ENCODE data around the gene TAF10. TPM values are rescaled to one million over a fixed set of nuclear protein-coding genes. Genes with fewer than 3 reads are reported as not detected.

TAF10 gene
- total RNA-seq, 1 donor from 2014 or later: 113 TPM

GRCh38 chr11:6623391-6624363 lies 11.7 kb upstream of the TAF10 start:
- Histone ChIP-seq H3K27ac (ENCODE audit: low read depth, low read length) (no peak overlapping the region), H3K4me3 (ENCODE audit: insufficient read depth, low read depth, low read length) (no peak overlapping the region), H3K79me2 (ENCODE audit: insufficient read depth, low read length) (peaks cover 5% of the 10 kb centered on the region), H3K9me3 (ENCODE audit: insufficient read depth, low read depth, low read length) (no peaks in the 10 kb centered on the region), H3K4me1 (ENCODE audit: insufficient read depth, low read length) (peaks cover 3% of the 10 kb centered on the region), H3K9ac (ENCODE audit: low read length) (no peak overlapping the region), H3K36me3 (ENCODE audit: insufficient read depth, low read length) (no peaks in the 10 kb centered on the region), H2AFZ (ENCODE audit: low read depth, low read length) (no peak overlapping the region), H3K4me2 (ENCODE audit: low read length) (no peak overlapping the region), H4K20me1 (ENCODE audit: insufficient read depth, low read length) (no peaks in the 10 kb centered on the region), H3K27me3 (ENCODE audit: insufficient read depth, low read length) (no peaks in the 10 kb centered on the region)
- H3K9me3 Mint-ChIP-seq (ENCODE audit: unreplicated experiment): no peaks in the 10 kb centered on the region
- H3K27me3 Mint-ChIP-seq (ENCODE audit: low read depth, unreplicated experiment): peaks cover 22% of the 10 kb centered on the region
- H3K27ac Mint-ChIP-seq (ENCODE audit: unreplicated experiment): no peak overlapping the region
- FAIRE-seq (no peak), DNase-seq (ENCODE audit: low read depth) (no peak)
- H3K4me3 Mint-ChIP-seq (ENCODE audit: unreplicated experiment): no peak overlapping the region
- peaks cover 3% of the 10 kb centered on the region for H3K36me3 Mint-ChIP-seq (ENCODE audit: low read depth, unreplicated experiment)
- TF ChIP-seq EZH2 (IDR thresholded peaks at IDR 0.05; ENCODE audit: insufficient read depth, low read length) (peak; percentile 7), CTCF (IDR thresholded peaks at IDR 0.05; ENCODE audit: insufficient read depth, low read depth, low read length) (no peak)
- no peaks in the 10 kb centered on the region for H3K4me1 Mint-ChIP-seq (ENCODE audit: low read depth, unreplicated experiment)

GRCh38 chr11:6622261-6623171 lies 10.5 kb upstream of the TAF10 start:
- Histone ChIP-seq H3K36me3 (ENCODE audit: insufficient read depth, low read length) (no peaks in the 10 kb centered on the region), H2AFZ (ENCODE audit: low read depth, low read length) (no peak overlapping the region), H3K79me2 (ENCODE audit: insufficient read depth, low read length) (peaks cover 10% of the 10 kb centered on the region), H3K27me3 (ENCODE audit: insufficient read depth, low read length) (no peaks in the 10 kb centered on the region), H3K9ac (ENCODE audit: low read length) (no peak overlapping the region), H3K4me3 (ENCODE audit: insufficient read depth, low read depth, low read length) (no peak overlapping the region), H3K4me1 (ENCODE audit: insufficient read depth, low read length) (peaks cover 14% of the 10 kb centered on the region), H3K27ac (ENCODE audit: low read depth, low read length) (no peak overlapping the region), H3K4me2 (ENCODE audit: low read length) (no peak overlapping the region), H3K9me3 (ENCODE audit: insufficient read depth, low read depth, low read length) (no peaks in the 10 kb centered on the region), H4K20me1 (ENCODE audit: insufficient read depth, low read length) (no peaks in the 10 kb centered on the region)
- Mint-ChIP-seq H3K27me3 (ENCODE audit: low read depth, unreplicated experiment) (peaks cover 16% of the 10 kb centered on the region), H3K4me1 (ENCODE audit: low read depth, unreplicated experiment) (peaks cover 3% of the 10 kb centered on the region), H3K9me3 (ENCODE audit: unreplicated experiment) (no peaks in the 10 kb centered on the region), H3K27ac (ENCODE audit: unreplicated experiment) (no peak overlapping the region), H3K36me3 (ENCODE audit: low read depth, unreplicated experiment) (peaks cover 3% of the 10 kb centered on the region), H3K4me3 (ENCODE audit: unreplicated experiment) (no peak overlapping the region)
- TF ChIP-seq EZH2 (IDR thresholded peaks at IDR 0.05; ENCODE audit: insufficient read depth, low read length): peak; percentile 7
- no peak for TF ChIP-seq CTCF (IDR thresholded peaks at IDR 0.05; ENCODE audit: insufficient read depth, low read depth, low read length)
- no peak for DNase-seq (ENCODE audit: low read depth)
- no peak for FAIRE-seq
